K562 (cell line): ENCODE measurements around the gene ZNF544. TPM values are rescaled to one million over a fixed set of nuclear protein-coding genes. Genes with fewer than 3 reads are reported as not detected.

Source experiments
- HDAC8 ChIP-seq: fragments of 450-650 bp; IDR thresholded peaks from 2 replicates; pipeline ENCODE4 v1.6.1; 2016; ENCODE audit warnings: mild to moderate bottlenecking, missing genetic modification characterization, moderate library complexity, missing compliant biosample characterization
- ZNF232 ChIP-seq: sonication (generic); formaldehyde crosslinking; IDR thresholded peaks from 2 replicates; pipeline ENCODE4 v1.8.0; 2022; ENCODE audit warnings: mild to moderate bottlenecking, missing genetic modification reagents
- polyA plus RNA-seq, 8 experiments: library from polyadenylated mRNA; depleted of rRNA in 4 of 8; stranded (reverse) in 5 of 8; unstranded in 3 of 8; fragments of >200 nt; fragmentation: Nextera tagmentation in 2 of 8; fragmentation: Illumina TruSeq in 1 of 8; extraction: Ambion mirVana in 2 of 8; extraction: Trizol in 1 of 8; gene quantifications; 2 replicates each; pipeline versions ENCODE4 v1.2.1 to v1.2.3, GENCODE V29; 2011 to 2014; ENCODE audit warnings: inconsistent platforms in 1 of 8, missing spikeins in 1 of 8
- total RNA-seq, 7 experiments: library from RNA; depleted of rRNA in 6 of 7; stranded (reverse); fragments of >200 nt in 6 of 7; fragmentation: Illumina TruSeq in 2 of 7; extraction: Trizol in 2 of 7; gene quantifications; 2 replicates each; pipeline versions ENCODE4 v1.2.1 to v1.2.3, GENCODE V29; 2011 to 2021; ENCODE audit warnings: low replicate concordance in 1 of 7
- TF ChIP-seq, protein P1 (sequence below), 2 experiments: fragments of 150-350 bp in 1 of 2; IDR thresholded peaks; 2 replicates each; pipeline ENCODE4 v1.6.1; 2012 to 2016; ENCODE audit warnings: low read depth in 2 of 2, low read length in 2 of 2, mild to moderate bottlenecking in 1 of 2, moderate library complexity in 1 of 2
- TF ChIP-seq, protein P2 (sequence below): sonication (generic); formaldehyde crosslinking; IDR thresholded peaks from 2 replicates; pipeline ENCODE4 v1.8.1; 2023; ENCODE audit warnings: mild to moderate bottlenecking, missing genetic modification reagents
- TF ChIP-seq, protein P3 (sequence below), 2 experiments: fragments of 450-650 bp; IDR thresholded peaks; 2 replicates each; pipeline ENCODE4 v1.6.1; 2016; ENCODE audit warnings: mild to moderate bottlenecking in 2 of 2, borderline replicate concordance in 1 of 2, low read depth in 1 of 2, moderate library complexity in 1 of 2
- TF ChIP-seq, protein P4 (sequence below): IDR thresholded peaks from 3 replicates; pipeline ENCODE4 v1.6.1; 2011; ENCODE audit warnings: borderline replicate concordance, mild to moderate bottlenecking; ENCODE audit not compliant: insufficient read length, insufficient read depth
- TF ChIP-seq, protein P5 (sequence below): conservative IDR thresholded peaks from 2 replicates; pipeline ENCODE4 v1.6.1; 2011; ENCODE audit warnings: low read depth, mild to moderate bottlenecking, low read length; ENCODE audit not compliant: control insufficient read depth

The ZNF544 gene
- total and polyA plus RNA-seq, 9 of the 15 experiments (the other 6 are each of a cell fraction or from before 2014, with no cell fraction given), result 23.6 to 59.0 (median 41.4) TPM

DNA sequence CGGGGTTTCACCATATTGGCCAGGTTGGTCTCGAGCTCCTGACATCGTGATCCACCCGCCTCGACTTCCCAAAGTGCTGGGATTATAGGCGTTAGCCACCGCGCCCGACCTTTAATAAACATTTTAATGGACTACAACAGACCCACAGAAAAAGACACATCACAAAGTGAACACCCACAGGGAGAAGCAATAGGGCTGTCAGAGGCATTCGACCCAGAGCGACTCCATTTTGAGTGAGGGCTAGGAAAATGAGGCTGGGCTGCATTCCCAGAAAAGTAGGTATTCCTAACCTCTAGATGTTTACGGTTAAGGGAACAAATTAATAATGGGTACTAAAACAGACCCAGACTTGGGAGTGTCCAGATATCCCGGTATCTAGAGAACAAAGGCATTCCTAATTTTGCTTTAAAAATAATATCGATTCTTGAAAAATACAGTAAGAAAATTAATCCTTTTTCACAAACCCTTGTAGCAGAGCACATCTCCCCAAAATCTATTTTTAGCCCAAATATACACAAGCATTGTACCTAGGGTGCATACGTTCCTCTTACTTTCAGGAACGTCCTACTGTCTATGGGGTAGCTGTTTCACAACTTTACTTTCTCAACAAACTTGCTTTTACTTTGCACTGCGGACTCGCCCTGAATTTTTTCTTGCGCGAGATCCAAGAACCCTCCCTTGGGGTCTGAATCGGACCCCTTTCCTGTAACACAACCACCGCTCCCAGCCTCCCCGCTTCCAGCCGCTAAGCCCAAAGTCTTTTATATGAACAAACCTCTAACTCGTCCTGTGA is 49.2 kb downstream of the ZNF544 start (continued):
- TF ChIP-seq, protein P1, sequence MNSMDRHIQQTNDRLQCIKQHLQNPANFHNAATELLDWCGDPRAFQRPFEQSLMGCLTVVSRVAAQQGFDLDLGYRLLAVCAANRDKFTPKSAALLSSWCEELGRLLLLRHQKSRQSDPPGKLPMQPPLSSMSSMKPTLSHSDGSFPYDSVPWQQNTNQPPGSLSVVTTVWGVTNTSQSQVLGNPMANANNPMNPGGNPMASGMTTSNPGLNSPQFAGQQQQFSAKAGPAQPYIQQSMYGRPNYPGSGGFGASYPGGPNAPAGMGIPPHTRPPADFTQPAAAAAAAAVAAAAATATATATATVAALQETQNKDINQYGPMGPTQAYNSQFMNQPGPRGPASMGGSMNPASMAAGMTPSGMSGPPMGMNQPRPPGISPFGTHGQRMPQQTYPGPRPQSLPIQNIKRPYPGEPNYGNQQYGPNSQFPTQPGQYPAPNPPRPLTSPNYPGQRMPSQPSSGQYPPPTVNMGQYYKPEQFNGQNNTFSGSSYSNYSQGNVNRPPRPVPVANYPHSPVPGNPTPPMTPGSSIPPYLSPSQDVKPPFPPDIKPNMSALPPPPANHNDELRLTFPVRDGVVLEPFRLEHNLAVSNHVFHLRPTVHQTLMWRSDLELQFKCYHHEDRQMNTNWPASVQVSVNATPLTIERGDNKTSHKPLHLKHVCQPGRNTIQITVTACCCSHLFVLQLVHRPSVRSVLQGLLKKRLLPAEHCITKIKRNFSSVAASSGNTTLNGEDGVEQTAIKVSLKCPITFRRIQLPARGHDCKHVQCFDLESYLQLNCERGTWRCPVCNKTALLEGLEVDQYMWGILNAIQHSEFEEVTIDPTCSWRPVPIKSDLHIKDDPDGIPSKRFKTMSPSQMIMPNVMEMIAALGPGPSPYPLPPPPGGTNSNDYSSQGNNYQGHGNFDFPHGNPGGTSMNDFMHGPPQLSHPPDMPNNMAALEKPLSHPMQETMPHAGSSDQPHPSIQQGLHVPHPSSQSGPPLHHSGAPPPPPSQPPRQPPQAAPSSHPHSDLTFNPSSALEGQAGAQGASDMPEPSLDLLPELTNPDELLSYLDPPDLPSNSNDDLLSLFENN (IDR thresholded peaks at IDR 0.05; ENCODE audit: low read depth in 2 of 2, low read length in 2 of 2), result no peak
- TF ChIP-seq, protein P2, sequence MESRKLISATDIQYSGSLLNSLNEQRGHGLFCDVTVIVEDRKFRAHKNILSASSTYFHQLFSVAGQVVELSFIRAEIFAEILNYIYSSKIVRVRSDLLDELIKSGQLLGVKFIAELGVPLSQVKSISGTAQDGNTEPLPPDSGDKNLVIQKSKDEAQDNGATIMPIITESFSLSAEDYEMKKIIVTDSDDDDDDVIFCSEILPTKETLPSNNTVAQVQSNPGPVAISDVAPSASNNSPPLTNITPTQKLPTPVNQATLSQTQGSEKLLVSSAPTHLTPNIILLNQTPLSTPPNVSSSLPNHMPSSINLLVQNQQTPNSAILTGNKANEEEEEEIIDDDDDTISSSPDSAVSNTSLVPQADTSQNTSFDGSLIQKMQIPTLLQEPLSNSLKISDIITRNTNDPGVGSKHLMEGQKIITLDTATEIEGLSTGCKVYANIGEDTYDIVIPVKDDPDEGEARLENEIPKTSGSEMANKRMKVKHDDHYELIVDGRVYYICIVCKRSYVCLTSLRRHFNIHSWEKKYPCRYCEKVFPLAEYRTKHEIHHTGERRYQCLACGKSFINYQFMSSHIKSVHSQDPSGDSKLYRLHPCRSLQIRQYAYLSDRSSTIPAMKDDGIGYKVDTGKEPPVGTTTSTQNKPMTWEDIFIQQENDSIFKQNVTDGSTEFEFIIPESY, result no peak
- 0 out of 2 replicates have a peak, but pooled peaks have one; percentile 25 for TF ChIP-seq HDAC8 (tag)
- TF ChIP-seq, protein P3, sequence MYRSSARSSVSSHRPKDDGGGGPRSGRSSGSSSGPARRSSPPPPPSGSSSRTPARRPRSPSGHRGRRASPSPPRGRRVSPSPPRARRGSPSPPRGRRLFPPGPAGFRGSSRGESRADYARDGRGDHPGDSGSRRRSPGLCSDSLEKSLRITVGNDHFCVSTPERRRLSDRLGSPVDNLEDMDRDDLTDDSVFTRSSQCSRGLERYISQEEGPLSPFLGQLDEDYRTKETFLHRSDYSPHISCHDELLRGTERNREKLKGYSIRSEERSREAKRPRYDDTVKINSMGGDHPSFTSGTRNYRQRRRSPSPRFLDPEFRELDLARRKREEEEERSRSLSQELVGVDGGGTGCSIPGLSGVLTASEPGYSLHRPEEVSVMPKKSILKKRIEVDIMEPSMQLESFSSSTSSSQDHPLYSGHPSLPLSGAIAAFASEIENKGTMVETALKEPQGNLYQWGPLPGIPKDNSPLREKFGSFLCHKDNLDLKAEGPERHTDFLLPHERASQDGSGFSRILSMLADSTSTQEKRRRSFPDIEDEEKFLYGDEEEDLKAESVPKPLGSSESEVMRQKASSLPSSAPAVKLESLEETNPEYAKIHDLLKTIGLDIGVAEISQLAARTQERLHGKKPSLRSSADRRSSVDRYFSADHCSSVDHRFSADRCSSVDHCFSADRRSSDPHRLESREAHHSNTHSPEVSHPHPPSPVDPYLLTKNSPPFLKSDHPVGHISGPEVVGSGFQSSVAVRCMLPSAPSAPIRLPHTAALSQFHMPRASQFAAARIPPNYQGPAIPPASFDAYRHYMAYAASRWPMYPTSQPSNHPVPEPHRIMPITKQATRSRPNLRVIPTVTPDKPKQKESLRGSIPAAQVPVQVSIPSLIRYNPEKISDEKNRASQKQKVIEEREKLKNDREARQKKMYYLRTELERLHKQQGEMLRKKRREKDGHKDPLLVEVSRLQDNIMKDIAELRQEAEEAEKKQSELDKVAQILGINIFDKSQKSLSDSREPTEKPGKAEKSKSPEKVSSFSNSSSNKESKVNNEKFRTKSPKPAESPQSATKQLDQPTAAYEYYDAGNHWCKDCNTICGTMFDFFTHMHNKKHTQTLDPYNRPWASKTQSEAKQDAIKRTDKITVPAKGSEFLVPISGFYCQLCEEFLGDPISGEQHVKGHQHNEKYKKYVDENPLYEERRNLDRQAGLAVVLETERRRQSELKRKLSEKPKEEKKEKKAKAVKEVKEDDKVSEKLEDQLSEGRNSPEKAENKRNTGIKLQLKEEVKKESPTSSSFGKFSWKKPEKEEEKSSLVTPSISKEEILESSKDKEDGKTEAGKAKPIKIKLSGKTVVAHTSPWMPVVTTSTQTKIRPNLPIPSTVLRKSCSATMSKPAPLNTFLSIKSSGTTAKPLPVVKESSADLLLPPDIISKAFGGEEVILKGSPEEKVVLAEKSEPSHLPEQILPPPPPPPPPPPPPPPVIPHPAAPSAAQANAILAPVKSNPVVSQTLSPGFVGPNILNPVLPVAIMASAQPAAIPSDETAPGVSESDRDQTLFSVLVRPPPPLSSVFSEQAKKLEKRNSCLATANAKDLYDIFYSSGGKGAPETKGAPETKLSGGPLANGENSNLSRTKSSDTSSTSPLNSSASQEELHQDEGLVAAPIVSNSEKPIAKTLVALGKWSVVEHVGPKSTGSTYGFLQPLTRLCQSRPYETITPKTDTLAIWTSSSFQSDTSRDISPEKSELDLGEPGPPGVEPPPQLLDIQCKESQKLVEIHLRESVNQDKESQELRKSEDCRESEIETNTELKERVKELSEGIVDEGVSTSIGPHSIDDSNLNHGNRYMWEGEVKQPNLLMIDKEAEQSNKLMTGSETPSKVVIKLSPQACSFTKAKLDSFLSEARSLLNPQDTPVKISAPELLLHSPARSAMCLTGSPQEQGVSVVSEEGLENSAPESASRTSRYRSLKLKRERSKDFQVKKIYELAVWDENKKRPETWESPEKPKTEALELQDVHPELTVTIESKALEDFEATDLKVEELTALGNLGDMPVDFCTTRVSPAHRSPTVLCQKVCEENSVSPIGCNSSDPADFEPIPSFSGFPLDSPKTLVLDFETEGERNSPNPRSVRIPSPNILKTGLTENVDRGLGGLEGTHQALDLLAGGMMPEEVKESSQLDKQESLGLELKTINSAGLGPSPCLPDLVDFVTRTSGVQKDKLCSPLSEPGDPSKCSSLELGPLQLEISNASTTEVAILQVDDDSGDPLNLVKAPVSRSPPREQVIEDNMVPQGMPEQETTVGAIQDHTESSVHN (IDR thresholded peaks at IDR 0.05; ENCODE audit: borderline replicate concordance in 1 of 2, low read depth in 1 of 2), result no peak
- TF ChIP-seq ZNF232 (CRISPR knock-in tag), result no peak
- TF ChIP-seq, protein P4, sequence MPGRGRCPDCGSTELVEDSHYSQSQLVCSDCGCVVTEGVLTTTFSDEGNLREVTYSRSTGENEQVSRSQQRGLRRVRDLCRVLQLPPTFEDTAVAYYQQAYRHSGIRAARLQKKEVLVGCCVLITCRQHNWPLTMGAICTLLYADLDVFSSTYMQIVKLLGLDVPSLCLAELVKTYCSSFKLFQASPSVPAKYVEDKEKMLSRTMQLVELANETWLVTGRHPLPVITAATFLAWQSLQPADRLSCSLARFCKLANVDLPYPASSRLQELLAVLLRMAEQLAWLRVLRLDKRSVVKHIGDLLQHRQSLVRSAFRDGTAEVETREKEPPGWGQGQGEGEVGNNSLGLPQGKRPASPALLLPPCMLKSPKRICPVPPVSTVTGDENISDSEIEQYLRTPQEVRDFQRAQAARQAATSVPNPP, result no peak
- TF ChIP-seq, protein P5, sequence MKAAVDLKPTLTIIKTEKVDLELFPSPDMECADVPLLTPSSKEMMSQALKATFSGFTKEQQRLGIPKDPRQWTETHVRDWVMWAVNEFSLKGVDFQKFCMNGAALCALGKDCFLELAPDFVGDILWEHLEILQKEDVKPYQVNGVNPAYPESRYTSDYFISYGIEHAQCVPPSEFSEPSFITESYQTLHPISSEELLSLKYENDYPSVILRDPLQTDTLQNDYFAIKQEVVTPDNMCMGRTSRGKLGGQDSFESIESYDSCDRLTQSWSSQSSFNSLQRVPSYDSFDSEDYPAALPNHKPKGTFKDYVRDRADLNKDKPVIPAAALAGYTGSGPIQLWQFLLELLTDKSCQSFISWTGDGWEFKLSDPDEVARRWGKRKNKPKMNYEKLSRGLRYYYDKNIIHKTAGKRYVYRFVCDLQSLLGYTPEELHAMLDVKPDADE, result no peak
